Measurements from ENCODE around the gene RHOB.
"Not testable (repeated sequence)": the region's sequence is repeated elsewhere in the genome, so short reads cannot be mapped to it uniquely, and the experiment has no call there.

The RHOB gene

GRCh38 chr2:20446917-20447436 is at the start of gene RHOB:
TSS of gene RHOB (plus strand) at chr2:20447074. CDS start at chr2:20447466, 392 bp downstream.
- peak; percentile 73 to 99 (median 96) for DNase-seq

- DNase-seq = no peak
Measured at GRCh38 chr2:20397811-20398447, 48.9 kb upstream of the RHOB start.

- DNase-seq = no peak
Measured at GRCh38 chr2:20398956-20399567, 47.8 kb upstream of the RHOB start.

- no peak for DNase-seq
Measured at GRCh38 chr2:20400306-20400705, 46.6 kb upstream of the RHOB start.

GRCh38 chr2:20400787-20401488 is 45.9 kb upstream of the RHOB start:
- DNase-seq = no peak

GRCh38 chr2:20401489-20401835 is 45.4 kb upstream of the RHOB start:
- no peak for DNase-seq

- DNase-seq = no peak
Measured at GRCh38 chr2:20403774-20404312, 43.0 kb upstream of the RHOB start.

- no peak for DNase-seq
Measured at GRCh38 chr2:20404950-20405349, 41.9 kb upstream of the RHOB start.

- DNase-seq = no peak
Measured at GRCh38 chr2:20409039-20409438, 37.8 kb upstream of the RHOB start.

GRCh38 chr2:20410556-20411277 is 36.2 kb upstream of the RHOB start:
- no peak for DNase-seq

GRCh38 chr2:20411361-20411894 is 35.4 kb upstream of the RHOB start:
- DNase-seq = peak in 31 of 56 donors; percentile 9 to 72 (median 22)

- no peak for DNase-seq
Measured at GRCh38 chr2:20414806-20415205, 32.1 kb upstream of the RHOB start.

GRCh38 chr2:20415511-20415918 is 31.4 kb upstream of the RHOB start:
- no peak for DNase-seq

- DNase-seq = no peak
Measured at GRCh38 chr2:20416723-20417122, 30.2 kb upstream of the RHOB start.

- DNase-seq = not testable (repeated sequence)
Measured at GRCh38 chr2:20417230-20417821, 29.5 kb upstream of the RHOB start.

GRCh38 chr2:20418519-20418918 is 28.4 kb upstream of the RHOB start:
- DNase-seq = no peak

GRCh38 chr2:20419007-20419576 is 27.8 kb upstream of the RHOB start:
- DNase-seq = peak in 1 of 56 donors; percentile 8

GRCh38 chr2:20419752-20420151 is 27.1 kb upstream of the RHOB start:
- DNase-seq = no peak

GRCh38 chr2:20421336-20421987 is 25.4 kb upstream of the RHOB start:
- DNase-seq = no peak

- peak in 20 of 56 donors; percentile 14 to 72 (median 42) for DNase-seq
Measured at GRCh38 chr2:20421988-20422370, 24.9 kb upstream of the RHOB start.
